H1 (cell line): ENCODE results near the gene MTAP. TPM values are rescaled to one million over a fixed set of nuclear protein-coding genes. Genes with fewer than 3 reads are reported as not detected.

Experiments used
- CTCF ChIA-PET: fragments of 300-600 bp; sonication (Branson Sonifier 250); formaldehyde crosslinking; loops from one replicate; lab custom pipeline; 2021; ENCODE audit not compliant: partially characterized antibody; lab: Charles Lee
- POLR2A ChIA-PET: fragments of 300-600 bp; sonication (Branson Sonifier 250); formaldehyde crosslinking; loops from one replicate; lab custom pipeline; 2021; ENCODE audit warnings: inconsistent platforms; ENCODE audit not compliant: partially characterized antibody; lab: Charles Lee
- DNase-seq, 2 experiments: peaks; one replicate each; pipeline versions ENCODE4 v3.0.0 to v3.0.0-alpha.2; 2010 to 2022; ENCODE audit warnings: low spot score in 2 of 2, low read depth in 1 of 2, mixed read lengths in 1 of 2
- FAIRE-seq: peaks from 2 replicates; lab custom pipeline; 2011; peaks lifted over from hg19 to GRCh38; lab: Jason Lieb, UNC
- H2AFZ ChIP-seq: 2 replicates; pipeline ENCODE4 v1.8.1; 2012; ENCODE audit warnings: low read length, inconsistent platforms
- H2AK5ac ChIP-seq: 2 replicates; pipeline ENCODE4 v1.6.1; 2013; ENCODE audit warnings: low read depth, low read length
- H2BK120ac ChIP-seq: replicated peaks from 2 replicates; pipeline ENCODE3; 2013; ENCODE audit warnings: low read depth, low read length, inconsistent platforms
- H2BK12ac ChIP-seq: 2 replicates; pipeline ENCODE4 v1.6.1; 2013; ENCODE audit warnings: low read depth, low read length
- H2BK15ac ChIP-seq: 2 replicates; pipeline ENCODE4 v1.6.1; 2013; ENCODE audit warnings: low read length
- H2BK20ac ChIP-seq: 2 replicates; pipeline ENCODE4 v1.6.1; 2013; ENCODE audit warnings: low read length
- H2BK5ac ChIP-seq: 2 replicates; pipeline ENCODE4 v1.6.1; 2013; ENCODE audit warnings: low read depth, low read length
- H3K14ac ChIP-seq: 2 replicates; pipeline ENCODE4 v1.6.1; 2013; ENCODE audit warnings: inconsistent platforms; ENCODE audit not compliant: insufficient read length
- H3K18ac ChIP-seq: 2 replicates; pipeline ENCODE4 v1.6.1; 2013; ENCODE audit warnings: low read length; ENCODE audit errors: extremely low read depth
- H3K23ac ChIP-seq: 2 replicates; pipeline ENCODE4 v1.6.1; 2013; ENCODE audit warnings: inconsistent platforms; ENCODE audit not compliant: insufficient read length
- H3K23me2 ChIP-seq: 2 replicates; pipeline ENCODE4 v1.6.1; 2013; ENCODE audit warnings: low read depth, low read length
- H3K27ac ChIP-seq: 2 replicates; pipeline ENCODE4 v1.6.1; 2011; ENCODE audit warnings: low read depth, low read length, inconsistent platforms
- H3K27me3 ChIP-seq, 4 experiments: replicated peaks in 1 of 4; 1 replicate in 1 of 4; 2 replicates in 3 of 4; pipeline versions ENCODE4 v1.6.1 to v1.8.1; 2011 to 2013; ENCODE audit warnings: low read length in 3 of 4, mild to moderate bottlenecking in 3 of 4, inconsistent platforms in 2 of 4, mixed read lengths in 2 of 4, moderate library complexity in 1 of 4; ENCODE audit not compliant: control insufficient read depth in 3 of 4, insufficient read depth in 3 of 4; ENCODE audit errors: extremely low read depth in 1 of 4
- H3K36me3 ChIP-seq, 4 experiments: 2 replicates each; pipeline versions ENCODE4 v1.6.1 to v1.8.1; 2011 to 2013; ENCODE audit warnings: mild to moderate bottlenecking in 4 of 4, low read length in 3 of 4, moderate library complexity in 2 of 4, control low read depth in 1 of 4, inconsistent platforms in 1 of 4; ENCODE audit not compliant: insufficient read depth in 4 of 4, control insufficient read depth in 2 of 4
- H3K4ac ChIP-seq: replicated peaks from 2 replicates; pipeline ENCODE3; 2013; ENCODE audit warnings: low read length, low read depth, mixed read lengths, inconsistent platforms; ENCODE audit not compliant: insufficient read length
- H3K4me1 ChIP-seq, 4 experiments: replicated peaks in 1 of 4; 1 replicate in 1 of 4; 2 replicates in 3 of 4; pipeline versions ENCODE4 v1.6.1 to v1.8.1; 2011 to 2013; ENCODE audit warnings: low read length in 3 of 4, inconsistent platforms in 2 of 4, mixed read lengths in 1 of 4; ENCODE audit not compliant: insufficient read depth in 4 of 4, control insufficient read depth in 3 of 4
- H3K4me2 ChIP-seq, 2 experiments: 2 replicates each; pipeline versions ENCODE4 v1.6.1 to v1.8.1; 2011 to 2013; ENCODE audit warnings: low read depth in 2 of 2, low read length in 2 of 2, control low read depth in 1 of 2, inconsistent platforms in 1 of 2, mild to moderate bottlenecking in 1 of 2; ENCODE audit not compliant: insufficient read depth in 1 of 2
- H3K4me3 ChIP-seq, 4 experiments: fragments of 200-600, 300-600 bp in 1 of 4; sonication (generic), shearing (Covaris generic), sonication (Bioruptor Twin) in 1 of 4; 2 replicates each; pipeline versions ENCODE4 v1.5.1 to v1.8.1; 2011 to 2016; ENCODE audit warnings: low read length in 4 of 4, low read depth in 3 of 4, control low read depth in 2 of 4, inconsistent platforms in 2 of 4, mild to moderate bottlenecking in 2 of 4, mixed read lengths in 1 of 4, moderate library complexity in 1 of 4; ENCODE audit not compliant: insufficient read depth in 2 of 4; ENCODE audit errors: extremely low read depth in 1 of 4
- H3K56ac ChIP-seq: replicated peaks from 2 replicates; pipeline ENCODE3; 2013; ENCODE audit warnings: low read depth, mild to moderate bottlenecking, mixed read lengths, low read length, inconsistent platforms; ENCODE audit not compliant: insufficient read length
- H3K79me1 ChIP-seq: 2 replicates; pipeline ENCODE4 v1.6.1; 2013; ENCODE audit warnings: low read depth, low read length, control low read depth
- H3K79me2 ChIP-seq, 2 experiments: 2 replicates each; pipeline versions ENCODE4 v1.6.1 to v1.8.1; 2012 to 2013; ENCODE audit warnings: low read length in 2 of 2, mild to moderate bottlenecking in 2 of 2, inconsistent platforms in 1 of 2; ENCODE audit not compliant: insufficient read depth in 2 of 2, control insufficient read depth in 1 of 2
- H3K9ac ChIP-seq, 4 experiments: replicated peaks in 1 of 4; 1 replicate in 1 of 4; 2 replicates in 3 of 4; pipeline versions ENCODE4 v1.6.1 to v1.8.1; 2011 to 2013; ENCODE audit warnings: low read depth in 3 of 4, low read length in 3 of 4, control low read depth in 2 of 4, mild to moderate bottlenecking in 2 of 4, moderate library complexity in 2 of 4, inconsistent platforms in 1 of 4; ENCODE audit errors: extremely low read depth in 1 of 4
- H3K9me3 ChIP-seq, 2 experiments: 2 replicates each; pipeline versions ENCODE4 v1.6.1 to v1.8.1; 2012 to 2013; ENCODE audit warnings: mild to moderate bottlenecking in 2 of 2, moderate library complexity in 2 of 2, control low read depth in 1 of 2, inconsistent platforms in 1 of 2, low read depth in 1 of 2, low read length in 1 of 2, mixed read lengths in 1 of 2; ENCODE audit not compliant: insufficient read depth in 2 of 2
- H4K20me1 ChIP-seq, 2 experiments: replicated peaks in 1 of 2; 2 replicates each; pipeline versions ENCODE3 to v1.8.1; 2011 to 2013; ENCODE audit warnings: inconsistent platforms in 2 of 2, low read length in 2 of 2, mild to moderate bottlenecking in 1 of 2; ENCODE audit not compliant: insufficient read depth in 2 of 2, control insufficient read depth in 1 of 2
- H4K5ac ChIP-seq: 2 replicates; pipeline ENCODE4 v1.6.1; 2013; ENCODE audit warnings: low read length, low read depth, mixed read lengths, inconsistent platforms; ENCODE audit not compliant: insufficient read length
- H4K8ac ChIP-seq: 2 replicates; pipeline ENCODE4 v1.8.0; 2013; ENCODE audit warnings: mild to moderate bottlenecking, moderate library complexity, low read length, inconsistent platforms; ENCODE audit not compliant: insufficient read depth; ENCODE audit errors: extremely low read depth
- H4K91ac ChIP-seq: replicated peaks from 2 replicates; pipeline ENCODE3; 2013; ENCODE audit warnings: low read length, mixed read lengths, inconsistent platforms; ENCODE audit not compliant: insufficient read length
- CBX5 ChIP-seq: fragments of 300-800, 300-1000 bp; sonication (generic); IDR thresholded peaks from 2 replicates; pipeline ENCODE4 v1.7.1; 2016; ENCODE audit warnings: antibody characterized with exemption, low read length, low read depth
- CBX8 ChIP-seq: fragments of 300-800, 300-1000 bp; sonication (generic); IDR thresholded peaks from 2 replicates; pipeline ENCODE4 v1.7.1; 2016; ENCODE audit warnings: low read depth, low read length, borderline replicate concordance
- FOSL1 ChIP-seq: IDR thresholded peaks from 2 replicates; pipeline ENCODE4 v1.6.1; 2011; ENCODE audit warnings: mild to moderate bottlenecking, low read depth, low read length, moderate library complexity; ENCODE audit not compliant: insufficient read depth
- JUND ChIP-seq: IDR thresholded peaks from 2 replicates; pipeline ENCODE4 v1.6.1; 2011; ENCODE audit warnings: mild to moderate bottlenecking, improper control_type of control experiment, low read length
- KDM5A ChIP-seq: fragments of 200-600 bp; IDR thresholded peaks from 2 replicates; pipeline ENCODE4 v1.7.1; 2012; ENCODE audit warnings: mild to moderate bottlenecking, low read length, inconsistent platforms, mixed read lengths
- MAFK ChIP-seq: IDR thresholded peaks from 2 replicates; pipeline ENCODE4 v1.6.1; 2012; ENCODE audit warnings: low read depth, mild to moderate bottlenecking, improper control_type of control experiment, low read length
- MAX ChIP-seq: IDR thresholded peaks from 2 replicates; pipeline ENCODE4 v1.6.1; 2012; ENCODE audit warnings: inconsistent platforms
- POU5F1 ChIP-seq: IDR thresholded peaks from 2 replicates; pipeline ENCODE4 v1.6.1; 2011; ENCODE audit warnings: low read depth, mild to moderate bottlenecking, low read length, moderate library complexity
- RAD21 ChIP-seq, 2 experiments: IDR thresholded peaks in 1 of 2; conservative IDR thresholded peaks in 1 of 2; 2 replicates each; pipeline ENCODE4 v1.6.1; 2011; ENCODE audit warnings: low read depth in 2 of 2, low read length in 2 of 2, improper control_type of control experiment in 1 of 2, inconsistent platforms in 1 of 2, mild to moderate bottlenecking in 1 of 2, moderate library complexity in 1 of 2
- SIX5 ChIP-seq: IDR thresholded peaks from 2 replicates; pipeline ENCODE4 v1.6.1; 2011; ENCODE audit warnings: mild to moderate bottlenecking, low read depth, low read length
- SP1 ChIP-seq: IDR thresholded peaks from 2 replicates; pipeline ENCODE4 v1.6.1; 2011; ENCODE audit warnings: low read depth, low read length
- SUZ12 ChIP-seq: fragments of 200-600 bp; sonication (generic); IDR thresholded peaks from 2 replicates; pipeline ENCODE4 v1.6.1; 2012; ENCODE audit warnings: mild to moderate bottlenecking, inconsistent platforms, low read length, moderate library complexity, mixed read lengths
- TAF7 ChIP-seq: optimal IDR thresholded peaks from 2 replicates; pipeline ENCODE3; 2011; ENCODE audit warnings: low read depth, mild to moderate bottlenecking, inconsistent platforms, low read length, moderate library complexity, borderline replicate concordance
- TEAD4 ChIP-seq: IDR thresholded peaks from 2 replicates; pipeline ENCODE4 v1.6.1; 2012; ENCODE audit warnings: low read depth, low read length, inconsistent platforms, mixed read lengths
- WGBS, 2 experiments: shearing (Covaris generic) in 1 of 2; methylation state at CpG; one replicate each; pipeline versions ENCODE4 v1.1.6 to v1.1.7; 2013 to 2015; ENCODE audit warnings: low lambda C conversion rate in 2 of 2, mixed read lengths in 2 of 2, inconsistent platforms in 1 of 2, low coverage in 1 of 2, missing lambda C conversion rate in 1 of 2; ENCODE audit not compliant: insufficient replicate concordance in 2 of 2, insufficient coverage in 1 of 2, insufficient read length in 1 of 2; ENCODE audit errors: extremely low coverage in 1 of 2, missing lambda C conversion rate in 1 of 2; 5-methylcytosine and 5-hydroxymethylcytosine counted together
- polyA plus RNA-seq, 7 experiments: library from polyadenylated mRNA; depleted of rRNA in 3 of 7; stranded (reverse) in 5 of 7; unstranded in 2 of 7; fragments of >200 nt in 5 of 7; fragments of 200-250 nt in 2 of 7; gene quantifications; 1 replicate in 5 of 7; 2 replicates in 1 of 7; 4 replicates in 1 of 7; pipeline versions ENCODE4 v1.2.1 to v1.2.3, GENCODE V29; 2011 to 2013; ENCODE audit warnings: missing spikeins in 2 of 7, mixed read lengths in 2 of 7
- total RNA-seq: library from RNA; stranded (reverse); fragmentation: NEBNext Ultra II Directional; extraction: Animal tissue kit (Norgen Biotek cat#: 25700); gene quantifications from 2 replicates; pipeline ENCODE4 v1.2.1, GENCODE V29; 2021

The MTAP gene
- total and polyA plus RNA-seq, 2 of the 8 experiments (the other 6 are each of a cell fraction or from before 2014, with no cell fraction given): 16.4 to 100 TPM

- Histone ChIP-seq H3K79me1 (peaks cover 10% of the 10 kb centered on the region), H3K27me3 (no peaks in the 10 kb centered on the region), H3K9me3 (peaks cover 7 to 13% of the 10 kb centered on the region in 2 experiments; a peak in 3 of 4 replicates), H3K4me1 (no peaks in the 10 kb centered on the region), H2AFZ (no peak overlapping the region), H3K27ac (no peak overlapping the region), H3K4ac (no peak overlapping the region), H2BK120ac (no peak overlapping the region), H3K4me2 (no peak overlapping the region), H4K20me1 (peaks cover 3 to 8% of the 10 kb centered on the region in 2 experiments), H3K14ac (no peak overlapping the region), H3K9ac (peak overlapping the region in 1 of 4 experiments; percentile 46; a peak in 1 of 7 replicates), H2AK5ac (no peak overlapping the region), H3K79me2 (peaks cover 0 to 73% of the 10 kb centered on the region in 2 experiments; a peak in 2 of 4 replicates), H4K91ac (no peak overlapping the region), H3K56ac (no peak overlapping the region), H3K36me3 (peaks cover 9 to 84% (median 52%) of the 10 kb centered on the region in 4 experiments; a peak in 7 of 8 replicates), H3K4me3 (no peak overlapping the region), H3K23me2 (no peaks in the 10 kb centered on the region), H2BK20ac (no peak overlapping the region), H3K18ac (no peak overlapping the region), H2BK5ac (no peak overlapping the region), H2BK15ac (no peak overlapping the region), H2BK12ac (no peak overlapping the region), H3K23ac (no peak overlapping the region), H4K8ac (no peak overlapping the region), H4K5ac (no peak overlapping the region)
- no peak for DNase-seq
- ChIA-PET POLR2A (no interaction called here), CTCF (no interaction called here)
- 83% methylated on average over 3 of the region's 3 CpGs; no CpG with 5 or more reads in 1 of the 2 experiments for WGBS, 2 experiments
- FAIRE-seq: no peak
- TF ChIP-seq SUZ12 (no peak), SIX5 (no peak), SP1 (no peak), JUND (no peak), CBX5 (no peak), FOSL1 (no peak), KDM5A (no peak), TEAD4 (no peak), MAFK (no peak), POU5F1 (no peak), TAF7 (no peak), CBX8 (no peak), RAD21 (IDR thresholded peaks at IDR 0.05 in 1 of 2, conservative IDR thresholded peaks at IDR 0.05 in 1 of 2; ENCODE audit: low read depth in 2 of 2, low read length in 2 of 2) (no peak), MAX (no peak)
Observed at GRCh38 chr9:21828853-21829410, 26.5 kb downstream of the MTAP start.
